GM21528 (cell line): ENCODE data around the gene LRRC41.

ENCODE experiments used
- ATAC-seq: cut with Tn5 transposase; IDR thresholded peaks from one replicate; pipeline ENCODE4 v1.9.1; 2021; ENCODE audit warnings: mild to moderate bottlenecking, moderate library complexity; ENCODE audit not compliant: unreplicated experiment, low FRiP score

LRRC41 gene

DNA sequence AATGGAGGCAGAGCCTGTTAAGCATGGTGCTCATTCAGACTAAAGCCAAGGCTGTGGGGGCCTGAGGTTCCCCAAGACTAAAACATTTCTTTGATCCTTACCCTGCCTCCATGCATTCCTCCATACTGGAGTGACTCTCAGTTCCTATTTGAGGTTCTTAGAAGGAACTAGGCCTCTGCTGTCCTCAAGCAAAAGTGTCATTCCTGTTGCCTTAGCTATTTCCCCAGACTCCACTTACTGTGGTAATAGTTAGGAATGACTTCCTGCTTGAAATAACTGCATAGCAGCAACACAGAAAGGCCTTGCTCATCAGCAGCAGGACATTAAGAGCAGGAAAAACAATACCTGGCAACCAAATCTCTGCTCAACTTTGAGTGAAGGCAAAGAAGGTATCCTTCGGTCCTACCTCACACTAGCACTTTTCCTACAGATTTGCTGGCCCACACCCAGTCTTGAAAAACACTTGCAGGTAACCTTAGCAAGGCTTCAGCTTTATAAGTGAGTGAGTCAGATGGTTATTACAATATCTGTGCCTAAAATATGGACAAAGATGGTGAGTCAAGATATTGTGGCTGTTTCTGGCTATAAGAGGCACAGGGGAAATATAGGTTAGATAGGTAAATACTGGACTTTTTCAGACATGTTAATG, 14.8 kb downstream of the LRRC41 start:
- no peak for ATAC-seq

DNA sequence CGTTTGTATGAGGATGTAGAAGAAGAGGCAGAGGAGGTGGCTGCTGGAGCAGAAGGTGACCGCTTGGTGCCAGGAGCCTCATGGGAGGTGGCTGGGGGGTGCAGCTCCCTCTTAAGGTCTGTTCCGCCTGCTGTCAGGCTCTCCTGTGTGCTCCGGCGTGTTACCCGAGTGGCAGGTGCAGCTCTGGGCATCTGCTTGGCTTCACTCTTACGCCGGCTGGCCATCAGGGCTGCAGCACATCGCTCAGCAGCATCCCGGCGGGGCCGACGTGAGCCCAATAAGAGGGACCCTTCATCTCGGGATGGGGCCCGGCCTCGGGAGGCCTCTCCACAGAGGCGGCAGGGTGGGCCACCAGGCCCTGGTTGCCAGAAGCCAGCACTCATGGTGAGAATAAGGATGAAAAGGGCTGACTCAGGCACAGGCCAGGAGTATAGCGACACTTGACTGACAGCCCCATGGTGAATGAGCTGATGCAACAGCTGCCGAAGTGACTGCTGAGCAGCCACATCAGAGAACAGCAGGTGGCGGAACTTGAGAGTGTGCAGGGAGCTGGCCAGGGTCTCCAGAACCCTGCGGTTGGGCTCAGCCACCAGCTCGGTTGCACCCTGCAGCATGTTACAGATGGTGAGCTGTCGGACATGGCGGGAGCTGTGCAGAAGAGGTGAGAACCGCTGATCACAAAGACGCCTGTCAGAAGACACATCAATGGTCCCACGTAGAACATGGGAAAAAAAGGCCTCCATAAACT, 17.5 kb downstream of the LRRC41 start:
- ATAC-seq, result no peak

DNA sequence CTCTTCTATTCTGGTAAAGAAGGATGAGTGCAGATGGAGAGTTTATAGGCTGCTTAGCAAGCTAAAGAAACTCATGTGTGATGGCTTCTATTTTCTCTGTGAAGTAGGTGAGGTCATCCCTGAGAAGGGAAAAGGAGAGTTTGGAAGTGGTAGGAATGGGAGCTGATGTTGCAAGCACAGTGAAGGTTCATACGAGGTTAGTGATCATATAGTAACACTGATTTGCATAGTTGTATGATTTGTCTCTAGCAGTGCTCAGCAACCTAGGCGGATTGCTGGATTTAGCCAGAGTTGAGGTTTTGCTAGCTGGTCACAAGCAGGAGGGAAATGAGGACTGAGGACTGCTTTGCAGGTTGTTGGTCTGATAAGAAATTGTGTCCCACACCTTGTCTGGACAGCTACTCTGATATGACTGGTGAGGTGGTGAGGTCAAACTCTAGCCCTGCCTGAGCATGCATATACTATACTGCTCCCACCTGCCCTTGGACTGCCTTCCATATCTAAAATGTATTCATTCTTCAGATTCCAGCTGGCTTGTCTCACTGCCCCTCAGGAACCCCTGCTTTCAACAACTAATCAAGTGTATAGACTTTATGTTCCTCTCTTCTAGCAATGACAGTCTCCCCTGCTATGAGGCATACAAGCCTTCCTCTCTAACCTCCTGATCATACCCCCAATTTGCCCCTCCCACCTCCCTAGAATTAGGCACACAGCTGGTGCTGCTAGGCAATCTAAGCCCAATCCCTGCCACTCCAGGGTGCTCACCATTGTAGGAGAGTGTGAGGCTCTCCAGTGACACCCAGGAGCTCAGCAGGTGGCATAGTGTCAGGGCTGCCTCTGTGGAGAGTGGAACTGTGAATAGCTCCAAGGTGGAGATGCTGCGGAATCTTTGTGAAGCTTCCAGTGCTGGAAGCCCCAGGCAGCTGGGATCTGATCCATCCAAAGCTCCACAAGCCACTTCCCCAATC, 18.5 kb downstream of the LRRC41 start:
- no peak for ATAC-seq

DNA sequence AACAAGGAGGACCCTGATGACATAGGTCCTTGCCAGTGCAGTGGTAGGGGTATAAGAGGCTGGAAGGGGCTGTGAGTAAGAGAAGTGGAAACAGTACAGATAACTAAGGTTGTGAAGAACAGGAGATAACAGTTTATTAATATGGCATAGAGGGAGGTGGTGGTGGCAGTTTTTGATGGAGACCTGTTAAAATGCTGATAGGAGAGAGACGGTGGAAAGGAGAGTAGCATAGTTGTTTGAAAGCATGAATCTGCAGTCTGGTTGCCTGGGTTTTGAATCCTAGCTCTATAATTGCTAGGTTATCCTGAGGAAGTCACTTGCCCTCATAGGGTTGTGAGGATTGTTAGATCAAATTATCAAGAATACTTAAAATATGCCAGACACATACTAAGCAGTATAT, 19.4 kb downstream of the LRRC41 start:
- ATAC-seq, result no peak

DNA sequence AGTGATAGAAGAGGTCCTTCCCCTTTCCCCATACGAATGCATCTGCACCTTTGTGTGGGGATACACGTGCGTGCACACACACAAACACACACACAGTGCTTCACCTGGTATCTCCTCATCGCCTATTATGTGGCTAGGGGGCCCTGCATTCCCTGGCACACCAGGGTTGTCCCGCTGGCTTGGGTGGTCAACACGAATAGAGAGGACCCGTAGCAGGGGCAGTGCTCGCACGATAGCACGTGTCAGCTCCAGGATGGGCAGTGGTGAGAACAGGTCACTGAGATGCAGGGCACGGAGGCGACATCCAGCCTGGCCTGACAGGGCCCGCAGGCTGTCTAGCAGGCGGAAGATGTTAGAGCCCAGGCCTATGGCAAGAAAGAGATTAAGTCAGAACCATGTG, 22.4 kb downstream of the LRRC41 start:
- ATAC-seq, result no peak

DNA sequence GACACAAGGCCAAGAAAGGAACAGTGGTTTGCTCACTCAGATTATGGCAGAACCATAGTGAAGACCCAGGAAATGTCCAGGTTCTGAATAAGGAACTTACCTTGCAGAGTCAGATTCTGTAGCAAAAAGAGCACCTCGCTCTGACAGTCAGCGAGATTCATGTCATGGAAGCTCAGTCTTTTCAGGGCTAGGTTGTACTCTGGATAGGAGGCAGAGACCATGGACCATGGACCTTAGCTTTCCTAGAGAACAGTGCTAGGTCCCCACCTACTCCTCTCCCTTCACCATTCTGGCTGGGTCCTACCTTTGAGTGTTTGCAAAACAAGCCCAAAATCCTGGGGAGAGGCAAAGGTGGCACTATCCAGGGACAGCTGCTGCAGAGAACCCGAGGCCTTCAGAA, 23.3 kb downstream of the LRRC41 start:
- no peak for ATAC-seq

DNA sequence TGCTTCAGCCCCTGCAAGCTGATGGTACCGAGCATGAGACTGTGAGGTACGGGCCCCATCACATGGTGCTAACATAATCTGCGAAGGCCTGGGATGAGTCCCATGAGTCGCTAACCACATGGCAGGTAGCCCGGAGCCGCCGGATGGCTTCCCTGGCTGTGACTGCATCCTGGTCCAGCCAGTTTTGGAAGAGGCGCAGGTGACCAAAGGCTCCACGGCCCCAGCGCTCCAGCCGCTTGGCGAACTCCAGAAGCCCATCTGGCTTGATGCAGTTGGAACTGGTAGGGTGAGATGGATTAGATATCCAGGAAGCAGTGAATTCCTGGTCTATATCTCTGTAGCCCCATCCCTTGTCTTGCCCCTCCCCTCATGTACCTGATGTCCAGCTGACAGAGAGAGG, 24.6 kb downstream of the LRRC41 start:
- no peak for ATAC-seq

DNA sequence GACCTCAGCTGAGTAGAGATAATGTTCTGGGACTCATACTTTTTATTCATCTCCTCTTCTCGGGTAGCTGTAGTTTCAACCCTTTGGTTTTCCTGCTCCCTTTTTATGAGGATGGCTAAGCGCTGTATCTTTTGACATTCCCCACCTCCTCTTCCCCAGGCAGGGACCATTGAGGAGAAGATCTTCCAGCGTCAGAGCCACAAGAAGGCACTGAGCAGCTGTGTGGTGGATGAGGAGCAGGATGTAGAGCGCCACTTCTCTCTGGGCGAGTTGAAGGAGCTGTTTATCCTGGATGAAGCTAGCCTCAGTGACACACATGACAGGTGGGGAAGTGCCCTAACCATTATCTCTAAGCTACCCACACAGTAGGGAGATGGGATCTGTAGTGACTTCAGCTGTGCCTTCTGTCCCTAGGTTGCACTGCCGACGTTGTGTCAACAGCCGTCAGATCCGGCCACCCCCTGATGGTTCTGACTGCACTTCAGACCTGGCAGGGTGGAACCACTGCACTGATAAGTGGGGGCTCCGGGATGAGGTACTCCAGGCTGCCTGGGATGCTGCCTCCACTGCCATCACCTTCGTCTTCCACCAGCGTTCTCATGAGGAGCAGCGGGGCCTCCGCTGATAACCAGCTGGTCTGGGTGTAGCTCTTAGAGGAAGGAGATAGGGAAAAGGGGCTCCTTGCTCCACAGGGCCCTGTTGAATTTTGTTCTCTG, 25.6 kb downstream of the LRRC41 start:
- no peak for ATAC-seq

DNA sequence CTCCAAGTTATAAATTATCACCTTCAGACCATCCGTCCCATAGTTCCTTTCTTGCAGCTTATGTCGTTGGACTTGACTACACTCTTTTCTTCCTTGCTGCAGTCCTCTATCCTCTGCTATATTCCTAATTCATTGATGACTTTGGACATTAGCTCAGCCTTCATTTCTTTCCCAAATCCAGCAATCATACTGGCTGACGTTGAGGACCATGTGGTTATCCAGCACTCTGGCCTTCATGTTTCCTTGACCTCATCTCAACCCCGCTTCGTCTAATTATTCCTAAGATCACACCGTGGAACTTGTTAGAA, 28.4 kb downstream of the LRRC41 start:
- ATAC-seq, result no peak

DNA sequence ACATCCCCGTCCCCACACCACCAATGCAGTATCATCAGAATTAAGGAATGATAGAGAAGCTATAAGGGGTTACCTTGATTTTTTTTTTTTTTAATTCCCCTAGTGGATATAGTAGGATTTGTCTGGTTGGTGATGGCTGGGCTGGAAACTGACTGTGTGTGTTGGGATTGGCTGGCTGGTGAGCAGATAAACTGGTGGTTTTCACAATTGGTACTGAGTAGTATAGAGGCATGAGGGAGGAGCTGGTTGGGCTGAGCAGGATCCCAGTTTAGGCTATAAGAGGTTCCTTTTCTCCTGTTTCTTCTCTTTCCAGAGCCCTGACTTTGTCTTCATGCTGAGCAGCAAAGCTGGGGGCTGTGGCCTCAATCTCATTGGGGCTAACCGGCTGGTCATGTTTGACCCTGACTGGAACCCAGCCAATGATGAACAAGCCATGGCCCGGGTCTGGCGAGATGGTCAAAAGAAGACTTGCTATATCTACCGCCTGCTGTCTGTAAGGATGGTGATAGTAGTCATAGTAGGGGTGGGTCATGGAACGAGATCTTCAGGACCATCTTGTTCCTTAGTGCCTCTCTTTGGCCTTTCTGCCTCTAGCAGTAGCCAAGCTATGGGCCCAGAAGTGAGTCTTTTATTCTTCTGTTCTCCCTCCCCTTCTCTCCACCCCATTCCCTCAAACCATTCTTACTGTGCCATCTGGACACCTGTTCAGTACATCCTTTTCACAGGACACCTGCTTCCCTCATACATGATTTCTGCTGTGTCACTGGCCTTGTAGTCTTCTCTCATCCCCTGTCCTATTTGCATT, 29.0 kb downstream of the LRRC41 start:
- no peak for ATAC-seq

DNA sequence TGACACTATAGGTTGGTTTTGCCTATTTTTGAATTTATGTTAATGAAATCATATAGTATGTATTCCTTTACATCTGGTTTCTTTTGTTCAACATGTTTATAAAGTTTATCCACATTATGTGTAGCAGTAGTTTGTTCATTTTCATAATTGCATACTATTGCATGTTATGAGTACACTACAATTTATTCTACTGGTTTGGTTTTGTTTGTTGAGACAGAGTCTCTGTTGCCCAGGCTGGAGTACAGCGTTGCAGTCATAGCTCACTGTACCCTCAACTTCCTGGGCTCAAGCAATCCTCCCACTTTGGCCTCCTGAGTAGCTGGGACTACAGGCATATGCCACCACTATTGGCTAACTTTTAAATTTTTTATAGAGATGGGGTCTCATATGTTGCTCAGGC, 34.8 kb downstream of the LRRC41 start:
- ATAC-seq, result no peak

DNA sequence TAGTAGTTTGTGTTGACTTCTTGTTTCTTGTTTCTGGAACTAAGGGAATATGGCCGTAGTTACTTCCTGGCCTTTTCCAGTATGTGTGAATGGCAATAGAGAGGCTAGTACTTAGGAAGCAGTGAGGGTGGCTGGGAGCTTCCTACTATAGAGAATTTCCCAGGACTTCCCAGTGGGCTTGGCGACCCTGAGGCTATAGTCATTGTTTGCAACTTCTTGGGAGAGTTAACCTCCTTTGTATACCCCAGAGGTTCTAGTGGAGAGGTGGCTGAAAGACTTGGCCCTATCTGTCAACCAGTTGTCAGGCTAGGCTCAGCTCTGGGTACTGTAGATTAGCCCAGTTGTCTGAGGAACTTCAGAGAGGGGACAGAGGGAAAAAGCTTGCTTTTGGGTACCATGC, 40.3 kb downstream of the LRRC41 start:
- ATAC-seq, result no peak

DNA sequence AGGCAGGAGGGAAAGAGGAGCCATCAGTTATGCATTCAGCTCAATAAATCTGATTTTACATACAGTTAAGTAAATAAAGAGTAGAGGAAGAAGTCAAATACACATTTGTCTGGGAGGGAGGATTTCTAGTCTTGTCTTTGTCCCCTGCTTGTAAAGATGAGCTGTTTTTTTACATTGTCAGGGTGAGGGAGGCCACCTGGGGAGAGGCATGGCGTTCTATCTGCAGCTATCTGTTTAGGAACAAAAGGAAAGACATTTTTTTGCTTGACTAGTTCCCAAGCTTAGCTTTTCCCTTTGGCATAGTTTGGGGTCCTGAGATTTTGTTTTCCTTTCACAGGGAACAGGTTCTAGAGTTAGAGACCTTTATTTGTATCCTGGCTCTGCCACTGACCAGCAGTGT, 40.9 kb downstream of the LRRC41 start:
- ATAC-seq, result no peak

DNA sequence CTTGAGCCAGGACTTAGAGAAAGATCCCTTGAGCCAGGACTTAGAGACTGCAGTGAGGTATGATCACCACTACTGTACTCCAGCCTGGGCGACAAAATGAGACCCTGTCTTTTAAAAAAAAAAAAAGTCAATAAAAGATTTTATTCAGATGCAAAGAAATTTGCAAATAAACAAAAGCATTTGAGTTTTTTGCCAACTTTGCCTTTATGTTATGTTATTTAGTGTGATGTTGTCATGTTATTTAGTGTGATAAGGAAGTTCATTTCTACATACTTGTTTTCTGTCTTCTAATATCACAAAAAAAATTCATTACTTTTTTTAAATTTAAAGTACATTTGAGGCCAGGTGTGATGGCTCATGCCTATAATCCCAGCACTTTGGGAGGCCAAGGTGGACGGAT, 46.9 kb downstream of the LRRC41 start:
- ATAC-seq, result no peak

DNA sequence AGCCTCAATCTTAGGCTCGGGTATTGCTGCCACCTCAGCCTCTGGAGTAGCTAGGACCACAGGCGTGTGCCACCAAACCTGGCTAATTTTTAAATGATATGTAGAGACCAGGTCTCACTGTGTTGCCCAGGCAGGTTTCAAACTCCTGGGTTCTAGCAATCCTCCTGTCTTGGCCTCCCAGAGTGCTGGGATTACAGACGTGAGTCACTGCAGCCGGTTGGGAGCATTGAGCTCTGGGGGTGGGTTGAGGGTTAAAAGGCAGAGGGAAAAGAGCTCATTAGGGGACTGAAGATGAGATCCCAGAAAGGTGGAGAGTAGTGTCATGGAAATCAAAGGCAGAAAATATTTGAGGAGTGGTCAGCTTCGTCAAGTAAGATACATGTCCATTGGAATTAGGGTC, 48.7 kb downstream of the LRRC41 start:
- ATAC-seq, result no peak

DNA sequence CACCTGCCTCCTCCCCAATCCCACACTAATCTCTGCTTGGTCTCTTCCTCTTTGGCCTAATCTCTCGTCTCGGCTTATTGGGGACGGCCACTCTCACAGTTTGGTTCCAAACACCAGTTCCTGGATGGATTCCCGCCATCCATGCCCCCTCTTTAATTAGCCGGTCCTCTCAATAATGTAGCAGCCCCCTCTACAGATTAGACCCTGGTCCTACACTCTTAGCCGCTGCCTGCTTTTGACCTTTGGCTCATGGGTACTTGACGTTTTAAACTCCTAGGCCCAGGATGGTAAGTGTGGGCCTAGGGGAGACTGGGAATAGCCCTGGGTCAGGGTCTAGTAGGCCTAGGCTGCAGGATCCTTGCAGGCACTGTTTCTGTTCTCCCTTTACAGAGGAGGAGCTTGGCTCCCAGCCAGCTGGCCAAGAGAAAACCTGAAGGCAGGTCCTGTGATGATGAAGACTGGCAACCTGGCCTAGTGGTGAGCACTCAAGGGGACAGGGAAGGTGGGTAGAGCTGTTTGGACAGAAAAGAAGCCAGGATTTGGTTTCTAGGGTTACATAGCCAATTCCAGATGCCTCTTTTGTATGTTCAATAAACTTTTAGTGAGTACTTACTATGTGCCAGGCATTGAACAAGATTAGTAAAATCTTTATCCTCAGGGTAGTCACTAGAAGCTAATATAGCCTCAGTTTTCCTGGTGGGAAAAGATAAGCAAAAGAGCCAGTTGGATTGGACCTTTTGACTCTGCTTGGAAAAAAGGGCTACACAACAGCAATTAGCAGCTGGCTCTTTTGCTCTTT, 55.1 kb downstream of the LRRC41 start:
- ATAC-seq, result peak; percentile 8

DNA sequence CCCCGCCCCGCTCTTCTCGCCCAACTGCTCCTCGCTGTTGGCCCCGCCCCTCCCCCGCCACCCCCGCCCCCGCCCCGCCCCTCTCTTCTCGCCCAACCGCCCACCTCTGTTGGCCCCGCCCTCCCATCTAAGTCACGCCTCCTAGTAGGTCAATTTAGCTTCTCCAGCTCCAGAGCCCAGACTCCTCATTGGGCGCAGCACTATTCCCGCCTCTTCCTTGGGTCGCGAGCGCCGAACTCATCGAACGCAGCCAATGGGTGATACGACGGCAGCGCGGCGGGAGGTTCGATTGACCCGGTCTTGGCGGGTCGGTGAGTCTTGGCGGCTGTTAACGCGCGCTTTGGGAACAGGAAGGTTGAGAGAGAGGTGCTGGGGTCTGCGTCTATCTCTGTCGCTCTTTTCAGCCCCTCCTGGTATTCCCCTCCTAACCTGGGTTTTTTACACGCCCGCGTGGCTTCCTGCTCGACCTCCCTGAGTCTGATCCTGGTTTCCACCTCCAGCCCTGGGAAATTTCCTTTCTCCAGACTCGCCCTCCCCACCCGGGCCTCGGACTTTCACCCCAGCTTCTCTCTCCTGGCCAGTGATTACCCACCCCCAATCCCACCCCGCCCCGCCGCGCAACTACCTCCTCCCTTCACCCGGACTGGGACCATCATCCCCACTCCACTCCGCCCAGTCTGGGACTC, 55.8 kb downstream of the LRRC41 start, which contains the start of gene RAD54L:
TSS of gene RAD54L (plus strand) at position 328 of the 686 bp plus-strand sequence. CDS start 643 bp downstream, outside the sequence.
- ATAC-seq, result peak; percentile 85
